Ascending aorta (tissue), 2 donors: ENCODE data around the gene MIDN. TPM values are rescaled to one million over a fixed set of nuclear protein-coding genes. Genes with fewer than 3 reads are reported as not detected.
A peak's percentile ranks its signal among the peaks of the same experiment; 100 is the strongest.

Experiments
- DNase-seq, 2 donors: peaks; one replicate each; pipeline ENCODE4 v3.0.0-alpha.2; 2019; ENCODE audit warnings: low spot score in 2 of 2
- H3K27ac ChIP-seq, 2 donors: fragments of 200-600 bp; sonication (generic); one replicate each; pipeline ENCODE4 v1.5.1; 2016 to 2017; ENCODE audit warnings: mild to moderate bottlenecking in 1 of 2
- H3K27me3 ChIP-seq: fragments of 200-600 bp; sonication (generic); one replicate; pipeline ENCODE4 v1.5.1; 2017
- H3K36me3 ChIP-seq, 2 donors: fragments of 200-600 bp; sonication (generic); one replicate each; pipeline ENCODE4 v1.5.1; 2016
- H3K4me1 ChIP-seq, 2 donors: fragments of 200-600 bp; sonication (generic); one replicate each; pipeline ENCODE4 v1.5.1; 2016 to 2017; ENCODE audit warnings: mild to moderate bottlenecking in 1 of 2
- H3K4me3 ChIP-seq, 2 donors: fragments of 200-600 bp; sonication (generic); one replicate each; pipeline ENCODE4 v1.5.1; 2016 to 2017; ENCODE audit warnings: mild to moderate bottlenecking in 1 of 2
- H3K9me3 ChIP-seq, 2 donors: fragments of 200-600 bp; sonication (generic); one replicate each; pipeline ENCODE4 v1.5.1; 2016
- CTCF ChIP-seq, 3 experiments: fragments of 200-600 bp in 2 of 3; fragments of 450-650 bp in 1 of 3; sonication (generic) in 2 of 3; IDR thresholded peaks; one replicate each; pipeline ENCODE4 v1.5.1; 2016 to 2019; ENCODE audit warnings: antibody characterized with exemption in 3 of 3, mild to moderate bottlenecking in 1 of 3, moderate library complexity in 1 of 3
- intact Hi-C: fragments of 100-400 bp; cut with DNase I; formaldehyde crosslinking; loops from one replicate; pipeline ENCODE4 v1.15.1; 2023
- total RNA-seq: library from RNA; depleted of rRNA; stranded (reverse); fragments of >200 nt; gene quantifications from one replicate; pipeline ENCODE4 v1.1.0, GENCODE V29; 2016

MIDN gene
- total RNA-seq, 1 donor from 2014 or later: 307 TPM

GRCh38 chr19:1229924-1230782, 18.2 kb upstream of the MIDN start:
- no peak overlapping the region for H3K27ac ChIP-seq
- no peaks in the 10 kb centered on the region for H3K27me3 ChIP-seq
- intact Hi-C loops: no loop called here
- no peak overlapping the region for H3K4me3 ChIP-seq
- H3K9me3 ChIP-seq: no peaks in the 10 kb centered on the region
- peaks cover 25 to 31% of the 10 kb centered on the region in 2 donors for H3K36me3 ChIP-seq
- peaks cover 0 to 13% of the 10 kb centered on the region in 2 donors for H3K4me1 ChIP-seq
- no peak for TF ChIP-seq CTCF (IDR thresholded peaks at IDR 0.05)
- no peak for DNase-seq

- no peak for TF ChIP-seq CTCF (IDR thresholded peaks at IDR 0.05)
- H3K4me3 ChIP-seq: no peak overlapping the region
- no peak for DNase-seq
- H3K27ac ChIP-seq: no peak overlapping the region
- no peaks in the 10 kb centered on the region for H3K9me3 ChIP-seq
- H3K4me1 ChIP-seq: peaks cover 0 to 13% of the 10 kb centered on the region in 2 donors
- H3K36me3 ChIP-seq: peaks cover 22 to 23% of the 10 kb centered on the region in 2 donors
- intact Hi-C loops: no loop called here
- no peaks in the 10 kb centered on the region for H3K27me3 ChIP-seq
These were observed 17.4 kb upstream of the MIDN start for GRCh38 chr19:1230783-1231489.

GRCh38 chr19:1231729-1232637, 16.4 kb upstream of the MIDN start:
- Histone ChIP-seq H3K27me3 (no peaks in the 10 kb centered on the region), H3K9me3 (no peaks in the 10 kb centered on the region), H3K4me1 (peaks cover 0 to 13% of the 10 kb centered on the region in 2 donors), H3K36me3 (peaks cover 13% of the 10 kb centered on the region in 2 donors), H3K27ac (peak overlapping the region; percentile 22 to 65), H3K4me3 (no peak overlapping the region)
- intact Hi-C loops: no loop called here
- no peak for DNase-seq
- no peak for TF ChIP-seq CTCF (IDR thresholded peaks at IDR 0.05)

GRCh38 chr19:1232652-1233072, 15.7 kb upstream of the MIDN start:
- Histone ChIP-seq H3K4me1 (peaks cover 0 to 13% of the 10 kb centered on the region in 2 donors), H3K36me3 (peaks cover 6% of the 10 kb centered on the region in 2 donors), H3K4me3 (no peak overlapping the region), H3K27me3 (no peaks in the 10 kb centered on the region), H3K27ac (peak overlapping the region; percentile 22 to 65), H3K9me3 (no peaks in the 10 kb centered on the region)
- intact Hi-C loops: no loop called here
- no peak for TF ChIP-seq CTCF (IDR thresholded peaks at IDR 0.05)
- DNase-seq: no peak

- peak overlapping the region; percentile 22 to 65 for H3K27ac ChIP-seq
- DNase-seq: no peak
- peaks cover 2 to 15% of the 10 kb centered on the region in 2 donors for H3K4me1 ChIP-seq
- H3K27me3 ChIP-seq: no peaks in the 10 kb centered on the region
- TF ChIP-seq CTCF (IDR thresholded peaks at IDR 0.05): no peak
- H3K9me3 ChIP-seq: no peaks in the 10 kb centered on the region
- no peak overlapping the region for H3K4me3 ChIP-seq
- intact Hi-C loops: no loop called here
- peaks cover under 1% of the 10 kb centered on the region in 2 donors for H3K36me3 ChIP-seq
These were observed 15.2 kb upstream of the MIDN start for GRCh38 chr19:1233115-1233667.
